ENCODE results near the gene ME1.

GRCh38 chr6:83352424-83353061 lies 78.3 kb downstream of the ME1 start:
- TF ChIP-seq CTCF (IDR thresholded peaks at IDR 0.05) (no peak), POLR2A (IDR thresholded peaks at IDR 0.05) (no peak)
